NT2/D1 (cell line): ENCODE measurements around the gene PDZD8.

Experiments used
- DNase-seq: peaks from one replicate; pipeline ENCODE4 v3.0.0-alpha.2; 2011; ENCODE audit warnings: low read depth, low spot score
- H3K27me3 ChIP-seq: 2 replicates; pipeline ENCODE4 v1.6.0; 2011; ENCODE audit warnings: mild to moderate bottlenecking; ENCODE audit not compliant: insufficient read length, insufficient read depth
- H3K36me3 ChIP-seq: 2 replicates; pipeline ENCODE4 v1.6.1; 2011; ENCODE audit warnings: mild to moderate bottlenecking, low read length, mixed read lengths; ENCODE audit not compliant: insufficient read depth, insufficient read length
- H3K4me1 ChIP-seq: 2 replicates; pipeline ENCODE4 v1.5.1; 2011; ENCODE audit not compliant: insufficient read depth, insufficient read length
- H3K4me3 ChIP-seq: 2 replicates; pipeline ENCODE4 v1.5.1; 2011; ENCODE audit warnings: low read depth; ENCODE audit not compliant: insufficient read length
- H3K9ac ChIP-seq: 2 replicates; pipeline ENCODE4 v1.6.0; 2011; ENCODE audit warnings: low read depth; ENCODE audit not compliant: insufficient read length
- H3K9me3 ChIP-seq: 2 replicates; pipeline ENCODE4 v1.5.1; 2011; ENCODE audit warnings: mild to moderate bottlenecking, low read length; ENCODE audit not compliant: insufficient read depth
- SUZ12 ChIP-seq: IDR thresholded peaks from 2 replicates; pipeline ENCODE4 v1.6.1; 2011; ENCODE audit not compliant: insufficient read length, insufficient read depth; ENCODE audit errors: extremely low read depth
- YY1 ChIP-seq: IDR thresholded peaks from 2 replicates; pipeline ENCODE4 v1.6.1; 2011; ENCODE audit not compliant: insufficient read length, insufficient read depth
- ZNF274 ChIP-seq: IDR thresholded peaks from 2 replicates; pipeline ENCODE4 v1.6.1; 2011; ENCODE audit warnings: mild to moderate bottlenecking, low read depth, low read length

The PDZD8 gene

DNA sequence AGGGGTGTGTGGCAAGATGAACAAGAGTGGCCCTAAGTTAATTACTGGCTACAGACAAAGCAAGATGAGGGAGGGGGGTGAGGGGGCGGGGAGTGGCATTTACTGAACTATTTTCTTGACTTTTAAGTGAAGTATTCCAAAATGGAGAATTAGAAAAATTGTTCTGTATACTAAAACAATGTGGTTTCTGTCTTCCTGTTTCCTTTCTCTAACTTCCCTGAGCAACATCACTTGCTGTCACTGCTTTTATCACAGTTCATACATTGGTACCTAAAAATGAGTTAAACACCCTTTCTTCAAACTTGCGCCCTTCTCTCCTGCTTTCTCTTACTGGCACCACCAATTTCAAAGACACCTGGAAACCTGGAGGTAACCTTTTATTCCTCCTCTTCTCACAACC, 21.6 kb downstream of the PDZD8 start:
- Histone ChIP-seq H3K4me3 (no peak overlapping the region), H3K9ac (no peak overlapping the region), H3K9me3 (no peaks in the 10 kb centered on the region), H3K4me1 (no peaks in the 10 kb centered on the region), H3K36me3 (no peaks in the 10 kb centered on the region), H3K27me3 (no peaks in the 10 kb centered on the region)
- DNase-seq = no peak
- TF ChIP-seq YY1 = no peak
- no peak for TF ChIP-seq ZNF274
- no peak for TF ChIP-seq SUZ12

- Histone ChIP-seq H3K9me3 (no peaks in the 10 kb centered on the region), H3K36me3 (no peaks in the 10 kb centered on the region), H3K4me1 (no peaks in the 10 kb centered on the region), H3K4me3 (no peak overlapping the region), H3K9ac (no peak overlapping the region), H3K27me3 (no peaks in the 10 kb centered on the region)
- no peak for TF ChIP-seq ZNF274
- TF ChIP-seq SUZ12 = no peak
- TF ChIP-seq YY1 = no peak
- DNase-seq = no peak
Measured at GRCh38 chr10:117352724-117353123, 22.5 kb downstream of the PDZD8 start.

GRCh38 chr10:117351996-117352395, 23.2 kb downstream of the PDZD8 start:
- Histone ChIP-seq H3K36me3 (no peaks in the 10 kb centered on the region), H3K4me3 (no peak overlapping the region), H3K9me3 (no peaks in the 10 kb centered on the region), H3K9ac (no peak overlapping the region), H3K4me1 (no peaks in the 10 kb centered on the region), H3K27me3 (no peaks in the 10 kb centered on the region)
- no peak for DNase-seq
- TF ChIP-seq ZNF274 (no peak), SUZ12 (no peak), YY1 (no peak)

- no peak overlapping the region for H3K9ac ChIP-seq
- no peaks in the 10 kb centered on the region for H3K36me3 ChIP-seq
- H3K27me3 ChIP-seq = no peaks in the 10 kb centered on the region
- H3K4me1 ChIP-seq = no peaks in the 10 kb centered on the region
- no peak for DNase-seq
- H3K4me3 ChIP-seq = no peak overlapping the region
- no peaks in the 10 kb centered on the region for H3K9me3 ChIP-seq
- no peak for TF ChIP-seq YY1
- TF ChIP-seq ZNF274 = no peak
- no peak for TF ChIP-seq SUZ12
Measured at GRCh38 chr10:117351558-117351957, 23.7 kb downstream of the PDZD8 start.

DNA sequence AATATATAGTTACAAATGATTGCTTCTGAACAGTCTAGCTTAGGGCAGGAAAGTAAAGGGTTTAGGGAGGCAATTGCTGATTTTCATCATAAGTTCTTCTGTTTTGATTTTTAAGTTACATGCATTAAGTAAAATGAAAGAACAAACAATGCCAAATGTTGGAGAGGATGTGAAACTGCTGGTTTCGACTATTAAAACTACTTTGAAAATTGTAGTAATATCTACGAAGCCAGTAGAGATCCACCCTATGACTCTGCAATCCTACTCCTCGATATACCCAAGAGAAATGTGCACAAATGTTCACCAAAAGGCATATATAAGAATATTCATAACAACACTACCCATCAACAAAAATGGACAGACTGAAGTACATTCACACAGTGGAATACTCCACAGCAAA, 24.3 kb downstream of the PDZD8 start:
- Histone ChIP-seq H3K36me3 (no peaks in the 10 kb centered on the region), H3K4me3 (no peak overlapping the region), H3K9ac (no peak overlapping the region), H3K27me3 (no peaks in the 10 kb centered on the region), H3K4me1 (no peaks in the 10 kb centered on the region), H3K9me3 (no peaks in the 10 kb centered on the region)
- DNase-seq = no peak
- TF ChIP-seq SUZ12 (no peak), ZNF274 (no peak), YY1 (no peak)

GRCh38 chr10:117348236-117348635, 27.0 kb downstream of the PDZD8 start:
- H3K4me3 ChIP-seq = no peak overlapping the region
- no peaks in the 10 kb centered on the region for H3K9me3 ChIP-seq
- no peak overlapping the region for H3K9ac ChIP-seq
- no peaks in the 10 kb centered on the region for H3K4me1 ChIP-seq
- no peaks in the 10 kb centered on the region for H3K36me3 ChIP-seq
- H3K27me3 ChIP-seq = no peaks in the 10 kb centered on the region
- TF ChIP-seq ZNF274 (no peak), YY1 (no peak), SUZ12 (no peak)
- DNase-seq = no peak

DNA sequence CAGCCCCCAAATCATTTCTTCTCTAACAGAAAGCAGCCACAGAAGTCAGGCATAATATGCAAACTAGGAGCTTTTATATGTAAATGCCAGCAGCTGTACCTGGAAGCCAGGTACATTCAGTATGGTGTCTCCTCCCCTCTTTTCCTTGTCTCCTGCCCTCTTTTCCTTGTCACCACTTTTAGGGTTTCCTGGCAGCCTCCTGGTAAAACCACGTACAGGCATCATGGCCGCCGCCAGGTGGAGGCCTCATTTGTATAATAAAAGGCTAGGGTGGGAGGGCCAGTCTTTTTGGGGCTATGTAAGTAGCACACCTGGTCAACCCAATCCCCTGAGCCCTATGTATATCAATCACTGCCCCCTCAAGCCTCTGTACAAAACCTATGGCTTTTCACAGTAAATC, 28.7 kb downstream of the PDZD8 start:
- Histone ChIP-seq H3K27me3 (no peaks in the 10 kb centered on the region), H3K36me3 (no peaks in the 10 kb centered on the region), H3K4me1 (no peaks in the 10 kb centered on the region), H3K9ac (no peak overlapping the region), H3K9me3 (no peaks in the 10 kb centered on the region), H3K4me3 (no peak overlapping the region)
- no peak for DNase-seq
- TF ChIP-seq ZNF274 (no peak), SUZ12 (no peak), YY1 (no peak)

DNA sequence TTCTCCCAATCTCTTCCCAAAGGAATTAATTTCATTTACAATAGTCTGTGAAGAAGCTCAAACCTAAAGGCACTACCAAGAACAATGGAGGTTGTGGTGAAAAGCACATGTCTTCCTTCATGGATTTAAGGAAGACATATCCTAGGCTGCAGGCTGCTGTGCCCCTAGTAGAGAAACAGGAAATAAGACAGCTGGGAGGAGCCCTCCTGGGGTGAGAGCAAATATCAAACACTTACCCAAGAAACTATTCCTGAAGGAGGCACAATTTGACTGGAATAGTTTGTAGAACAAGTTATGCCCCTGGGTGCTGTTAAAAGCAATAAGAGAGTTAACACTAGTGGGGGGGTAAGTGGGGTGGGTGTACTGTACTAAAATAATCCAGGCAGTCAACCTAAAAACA, 30.1 kb downstream of the PDZD8 start:
- Histone ChIP-seq H3K27me3 (no peaks in the 10 kb centered on the region), H3K36me3 (peaks cover 6% of the 10 kb centered on the region), H3K4me1 (no peaks in the 10 kb centered on the region), H3K4me3 (no peak overlapping the region), H3K9ac (no peak overlapping the region), H3K9me3 (no peaks in the 10 kb centered on the region)
- TF ChIP-seq ZNF274 (no peak), SUZ12 (no peak), YY1 (no peak)
- DNase-seq = no peak
